Thoracic aorta (tissue), 2 donors: ENCODE data around the gene NEK8. TPM values are rescaled to one million over a fixed set of nuclear protein-coding genes. Genes with fewer than 3 reads are reported as not detected.

Experiments used
- ATAC-seq: fragments of 150-250 bp; one replicate; pipeline ENCODE4 v1.8.0; 2017; ENCODE audit warnings: low read depth; ENCODE audit not compliant: insufficient number of reproducible peaks, low FRiP score
- DNase-seq: peaks from one replicate; pipeline ENCODE4 v3.0.0-alpha.2; 2020; ENCODE audit warnings: low spot score
- H3K27ac ChIP-seq, 2 donors: fragments of 200-600 bp; sonication (generic); 1 replicate in 1 of 2; 2 replicates in 1 of 2; pipeline ENCODE4 v1.5.1; 2016; ENCODE audit warnings: mild to moderate bottlenecking in 2 of 2, moderate library complexity in 2 of 2
- H3K27me3 ChIP-seq: fragments of 200-600 bp; sonication (generic); replicated peaks from 2 replicates; pipeline ENCODE4 v1.6.0; 2016; ENCODE audit warnings: mild to moderate bottlenecking; ENCODE audit not compliant: insufficient read depth
- H3K36me3 ChIP-seq: fragments of 200-600 bp; sonication (generic); one replicate; pipeline ENCODE4 v1.5.1; 2016
- H3K4me1 ChIP-seq, 2 donors: fragments of 200-600 bp; sonication (generic); 1 replicate in 1 of 2; 2 replicates in 1 of 2; pipeline versions ENCODE4 v1.5.1 to v1.6.0; 2016; ENCODE audit warnings: low read depth in 2 of 2, mild to moderate bottlenecking in 1 of 2; ENCODE audit not compliant: control insufficient read depth in 1 of 2
- H3K4me3 ChIP-seq: fragments of 200-600 bp; sonication (generic); 2 replicates; pipeline ENCODE4 v1.5.1; 2016; ENCODE audit warnings: mild to moderate bottlenecking
- H3K9me3 ChIP-seq: fragments of 200-600 bp; sonication (generic); 2 replicates; pipeline ENCODE4 v1.5.1; 2016
- total RNA-seq, 2 donors: library from RNA; depleted of rRNA; stranded (reverse); fragments of >200 nt; gene quantifications; one replicate each; pipeline versions ENCODE4 v1.1.0 to v1.2.3, GENCODE V29; 2016
- TF ChIP-seq, protein P1 (sequence below): fragments of 200-600 bp; sonication (generic); IDR thresholded peaks from one replicate; pipeline ENCODE4 v1.5.1; 2019; ENCODE audit warnings: antibody characterized with exemption

Gene NEK8
- total RNA-seq, 2 donors from 2014 or later, result 1.5 to 2.2 TPM

GRCh38 chr17:28705074-28705659, 23.4 kb upstream of the NEK8 start:
- no peak for ATAC-seq
- H3K4me1 ChIP-seq, result peaks cover 3 to 5% of the 10 kb centered on the region in 2 donors
- H3K4me3 ChIP-seq, result no peak overlapping the region
- no peaks in the 10 kb centered on the region for H3K27me3 ChIP-seq
- no peak for DNase-seq
- TF ChIP-seq, protein P1, sequence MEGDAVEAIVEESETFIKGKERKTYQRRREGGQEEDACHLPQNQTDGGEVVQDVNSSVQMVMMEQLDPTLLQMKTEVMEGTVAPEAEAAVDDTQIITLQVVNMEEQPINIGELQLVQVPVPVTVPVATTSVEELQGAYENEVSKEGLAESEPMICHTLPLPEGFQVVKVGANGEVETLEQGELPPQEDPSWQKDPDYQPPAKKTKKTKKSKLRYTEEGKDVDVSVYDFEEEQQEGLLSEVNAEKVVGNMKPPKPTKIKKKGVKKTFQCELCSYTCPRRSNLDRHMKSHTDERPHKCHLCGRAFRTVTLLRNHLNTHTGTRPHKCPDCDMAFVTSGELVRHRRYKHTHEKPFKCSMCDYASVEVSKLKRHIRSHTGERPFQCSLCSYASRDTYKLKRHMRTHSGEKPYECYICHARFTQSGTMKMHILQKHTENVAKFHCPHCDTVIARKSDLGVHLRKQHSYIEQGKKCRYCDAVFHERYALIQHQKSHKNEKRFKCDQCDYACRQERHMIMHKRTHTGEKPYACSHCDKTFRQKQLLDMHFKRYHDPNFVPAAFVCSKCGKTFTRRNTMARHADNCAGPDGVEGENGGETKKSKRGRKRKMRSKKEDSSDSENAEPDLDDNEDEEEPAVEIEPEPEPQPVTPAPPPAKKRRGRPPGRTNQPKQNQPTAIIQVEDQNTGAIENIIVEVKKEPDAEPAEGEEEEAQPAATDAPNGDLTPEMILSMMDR, result no peak
- H3K9me3 ChIP-seq, result no peaks in the 10 kb centered on the region
- peaks cover 26% of the 10 kb centered on the region for H3K36me3 ChIP-seq
- H3K27ac ChIP-seq, result no peak overlapping the region

DNA sequence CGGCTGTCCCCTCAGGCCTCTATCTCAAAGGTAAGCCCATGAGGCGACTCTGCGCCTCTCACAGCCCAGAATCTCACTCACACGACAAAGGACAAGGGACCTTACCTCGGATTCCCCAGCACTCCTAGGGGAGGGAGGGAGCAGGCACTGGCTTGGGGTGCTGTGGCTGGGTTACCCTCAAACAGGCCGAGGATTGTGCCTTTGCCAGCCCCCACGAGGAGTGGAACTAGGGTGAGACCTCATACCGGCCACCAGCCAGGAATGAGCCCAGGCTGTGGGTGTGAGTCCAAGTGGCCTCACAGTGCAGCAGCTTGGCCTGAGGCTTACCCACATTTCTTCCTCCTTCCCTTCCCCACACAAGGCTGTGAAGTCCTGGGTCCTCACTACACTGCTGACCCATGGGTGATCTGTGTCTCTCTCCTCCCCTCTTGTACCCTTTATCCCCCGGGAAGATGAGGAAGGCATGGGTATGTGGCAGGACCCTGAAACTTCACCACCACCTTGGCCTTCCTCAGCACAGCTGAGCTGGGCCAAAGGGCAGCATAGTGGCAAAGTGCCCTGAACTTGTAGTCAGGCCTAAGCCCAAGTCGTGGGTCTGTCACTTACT, 22.8 kb upstream of the NEK8 start:
- DNase-seq (no peak), ATAC-seq (no peak)
- H3K4me3 ChIP-seq, result no peak overlapping the region
- H3K4me1 ChIP-seq, result peaks cover 4 to 8% of the 10 kb centered on the region in 2 donors
- H3K27me3 ChIP-seq, result no peaks in the 10 kb centered on the region
- peaks cover 19% of the 10 kb centered on the region for H3K36me3 ChIP-seq
- H3K9me3 ChIP-seq, result no peaks in the 10 kb centered on the region
- no peak overlapping the region for H3K27ac ChIP-seq
- TF ChIP-seq, protein P1, result no peak

DNA sequence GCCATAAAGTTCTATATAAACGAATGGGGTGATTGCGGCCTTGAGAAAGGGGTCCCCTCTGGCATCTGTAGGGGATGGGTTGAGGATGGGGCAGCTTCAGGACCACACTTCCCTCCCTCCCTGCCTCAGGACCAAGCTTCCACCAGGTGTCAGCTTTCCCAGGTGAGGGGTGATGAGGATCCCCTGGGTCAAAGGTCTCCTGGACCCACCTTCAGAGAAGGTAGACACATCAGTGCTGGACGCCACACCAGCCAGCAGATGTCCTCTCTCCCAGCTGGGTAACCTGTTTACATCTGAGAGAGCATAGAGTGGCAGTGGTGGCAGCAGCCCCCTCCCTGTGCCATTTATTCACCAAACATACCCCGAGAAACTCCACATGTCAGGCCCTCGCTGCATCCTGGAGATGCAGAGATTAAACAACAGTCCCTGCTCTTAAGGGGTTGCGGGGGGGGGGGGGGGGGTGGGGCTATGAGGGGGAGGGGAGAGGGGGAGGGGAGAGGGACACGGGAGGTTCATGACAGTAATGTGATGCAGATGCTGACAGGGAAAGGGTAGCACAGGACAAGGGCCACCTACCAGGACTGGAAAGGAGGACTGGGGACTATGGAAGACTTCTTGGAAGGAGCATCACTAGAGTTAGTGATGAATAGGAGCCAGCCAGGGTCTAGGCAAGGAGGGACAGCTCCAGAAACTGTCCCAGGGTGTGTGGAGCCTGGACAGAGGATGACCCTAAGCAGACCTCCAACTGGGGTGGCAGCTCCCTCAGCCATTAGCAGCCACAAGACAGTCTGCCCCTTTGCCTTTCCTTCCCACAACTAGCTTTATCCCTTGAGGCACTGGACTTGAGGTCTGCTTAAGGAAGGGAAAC, 21.9 kb upstream of the NEK8 start:
- no peaks in the 10 kb centered on the region for H3K27me3 ChIP-seq
- TF ChIP-seq, protein P1, result no peak
- peaks cover 10% of the 10 kb centered on the region for H3K36me3 ChIP-seq
- no peak for DNase-seq
- H3K4me1 ChIP-seq, result peaks cover 4 to 10% of the 10 kb centered on the region in 2 donors
- H3K4me3 ChIP-seq, result no peak overlapping the region
- ATAC-seq, result no peak
- H3K9me3 ChIP-seq, result no peaks in the 10 kb centered on the region
- no peak overlapping the region for H3K27ac ChIP-seq

DNA sequence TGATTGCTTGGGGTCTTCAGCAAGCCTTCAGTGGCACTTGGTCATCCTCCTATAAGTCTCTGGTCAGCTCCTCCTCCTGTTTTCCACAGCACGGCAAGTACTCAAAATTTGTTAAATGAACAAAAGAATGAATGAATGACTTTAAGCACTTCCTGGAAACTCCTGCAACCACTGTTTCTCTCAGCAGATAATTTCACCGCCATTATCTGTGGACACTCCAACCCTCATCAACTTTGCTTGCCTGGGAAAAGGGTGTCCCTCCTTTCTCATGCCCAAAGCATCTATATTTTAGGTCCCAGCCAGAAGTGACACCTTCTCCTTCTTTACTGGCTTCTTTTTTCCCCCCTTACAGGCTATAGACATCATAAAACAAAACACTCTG, 21.3 kb upstream of the NEK8 start:
- TF ChIP-seq, protein P1, result no peak
- H3K4me1 ChIP-seq, result peaks cover 4 to 16% of the 10 kb centered on the region in 2 donors
- H3K36me3 ChIP-seq, result peaks cover 6% of the 10 kb centered on the region
- no peaks in the 10 kb centered on the region for H3K27me3 ChIP-seq
- DNase-seq (no peak), ATAC-seq (no peak)
- no peak overlapping the region for H3K4me3 ChIP-seq
- H3K9me3 ChIP-seq, result no peaks in the 10 kb centered on the region
- H3K27ac ChIP-seq, result no peak overlapping the region
